Upper lobe of right lung (tissue), 1 donor: ENCODE data around the gene PIP4K2A. TPM values are rescaled to one million over a fixed set of nuclear protein-coding genes. Genes with fewer than 3 reads are reported as not detected.
"Not testable (repeated sequence)": the region's sequence is repeated elsewhere in the genome, so short reads cannot be mapped to it uniquely, and the experiment has no call there.

Experiments used
- ATAC-seq: fragments of 200-7000 bp; cut with Tn5 transposase; one replicate; pipeline ENCODE4 v1.9.1; 2020; ENCODE audit warnings: mild to moderate bottlenecking, moderate library complexity
- DNase-seq: peaks from one replicate; pipeline ENCODE4 v3.0.0-alpha.2; 2020
- H3K27ac ChIP-seq: fragments of 200-600 bp; one replicate; pipeline ENCODE4 v1.8.0; 2022
- H3K27me3 ChIP-seq: fragments of 200-600 bp; one replicate; pipeline ENCODE4 v1.8.0; 2022; ENCODE audit warnings: mild to moderate bottlenecking
- H3K36me3 ChIP-seq: fragments of 200-600 bp; one replicate; pipeline ENCODE4 v1.8.0; 2022
- H3K4me1 ChIP-seq: fragments of 200-600 bp; one replicate; pipeline ENCODE4 v1.8.0; 2022
- H3K4me3 ChIP-seq: fragments of 200-600 bp; one replicate; pipeline ENCODE4 v1.8.0; 2022; ENCODE audit warnings: mild to moderate bottlenecking
- H3K9me3 ChIP-seq: fragments of 200-600 bp; one replicate; pipeline ENCODE4 v1.8.0; 2022
- intact Hi-C: fragments of 100-400 bp; cut with DNase I; formaldehyde crosslinking; loops from one replicate; pipeline ENCODE4 v1.11.0; 2022
- total RNA-seq: library from RNA; stranded (reverse); fragmentation: NEBNext Ultra II Directional; extraction: Animal tissue kit (Norgen Biotek cat#: 25700); gene quantifications from one replicate; pipeline ENCODE4 v1.2.1, GENCODE V29; 2021
- TF ChIP-seq, protein P1 (sequence below): fragments of 200-600 bp; IDR thresholded peaks from one replicate; pipeline ENCODE4 v1.8.0; 2022; ENCODE audit warnings: antibody characterized with exemption
- donor health status: DM: no; HTN: yes; CAD: no; lungs with severe emphysema.

PIP4K2A gene
- total RNA-seq, 1 donor from 2014 or later: 61.2 TPM

DNA sequence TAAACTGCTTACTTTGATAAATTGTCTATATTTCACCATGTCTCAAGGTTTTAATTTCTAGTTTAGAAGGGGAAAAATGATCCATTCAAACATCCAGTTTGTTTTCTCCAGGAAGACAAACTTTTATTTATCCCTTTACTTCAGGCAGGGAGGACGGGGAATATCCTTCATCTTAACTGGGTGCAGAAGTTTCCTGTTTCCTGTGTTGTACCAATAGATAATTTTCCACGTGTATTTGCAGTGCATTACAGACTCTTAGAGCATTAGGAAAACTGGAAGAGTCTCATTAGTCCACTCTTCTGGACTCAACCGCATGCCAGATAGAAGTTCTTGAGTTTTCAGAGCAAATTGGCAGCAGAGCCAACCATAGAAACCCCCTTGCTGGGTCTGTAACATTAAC, 39.4 kb upstream of the PIP4K2A start:
- intact Hi-C loops: no loop called here
- Histone ChIP-seq H3K4me3 (no peak overlapping the region), H3K27ac (no peak overlapping the region), H3K36me3 (no peaks in the 10 kb centered on the region), H3K27me3 (no peaks in the 10 kb centered on the region), H3K4me1 (no peaks in the 10 kb centered on the region), H3K9me3 (no peaks in the 10 kb centered on the region)
- TF ChIP-seq, protein P1, sequence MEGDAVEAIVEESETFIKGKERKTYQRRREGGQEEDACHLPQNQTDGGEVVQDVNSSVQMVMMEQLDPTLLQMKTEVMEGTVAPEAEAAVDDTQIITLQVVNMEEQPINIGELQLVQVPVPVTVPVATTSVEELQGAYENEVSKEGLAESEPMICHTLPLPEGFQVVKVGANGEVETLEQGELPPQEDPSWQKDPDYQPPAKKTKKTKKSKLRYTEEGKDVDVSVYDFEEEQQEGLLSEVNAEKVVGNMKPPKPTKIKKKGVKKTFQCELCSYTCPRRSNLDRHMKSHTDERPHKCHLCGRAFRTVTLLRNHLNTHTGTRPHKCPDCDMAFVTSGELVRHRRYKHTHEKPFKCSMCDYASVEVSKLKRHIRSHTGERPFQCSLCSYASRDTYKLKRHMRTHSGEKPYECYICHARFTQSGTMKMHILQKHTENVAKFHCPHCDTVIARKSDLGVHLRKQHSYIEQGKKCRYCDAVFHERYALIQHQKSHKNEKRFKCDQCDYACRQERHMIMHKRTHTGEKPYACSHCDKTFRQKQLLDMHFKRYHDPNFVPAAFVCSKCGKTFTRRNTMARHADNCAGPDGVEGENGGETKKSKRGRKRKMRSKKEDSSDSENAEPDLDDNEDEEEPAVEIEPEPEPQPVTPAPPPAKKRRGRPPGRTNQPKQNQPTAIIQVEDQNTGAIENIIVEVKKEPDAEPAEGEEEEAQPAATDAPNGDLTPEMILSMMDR: no peak
- DNase-seq (no peak), ATAC-seq (no peak)

DNA sequence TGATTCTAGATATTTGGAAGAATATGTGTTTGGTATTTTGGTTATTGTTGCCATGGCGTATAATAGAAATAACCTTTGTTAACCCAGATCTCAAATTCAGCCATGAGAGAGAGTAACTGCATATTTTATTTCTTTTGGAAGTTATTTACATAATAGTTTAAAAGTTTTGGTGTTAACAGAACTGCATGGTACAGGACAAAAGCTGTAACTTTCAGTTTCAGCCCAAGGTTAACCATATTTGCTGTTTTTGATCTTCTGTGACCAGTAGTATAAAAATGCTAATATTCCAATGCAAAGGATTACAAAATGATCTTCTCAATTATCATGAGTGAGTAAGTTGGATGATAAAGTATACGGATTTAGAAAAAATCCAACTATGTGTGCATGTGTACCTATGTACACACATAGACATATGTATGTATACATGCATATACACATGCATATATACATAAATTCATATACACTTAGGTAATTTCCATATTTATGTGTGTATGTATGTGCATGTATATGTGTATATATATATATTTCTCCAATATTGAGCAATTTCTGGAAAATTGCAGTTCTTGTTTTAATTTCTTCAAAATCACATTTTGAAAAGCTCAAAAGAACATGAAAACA, 38.0 kb upstream of the PIP4K2A start:
- no peak overlapping the region for H3K27ac ChIP-seq
- no peak for ATAC-seq
- no peaks in the 10 kb centered on the region for H3K36me3 ChIP-seq
- no peak for DNase-seq
- no peaks in the 10 kb centered on the region for H3K4me1 ChIP-seq
- no peaks in the 10 kb centered on the region for H3K9me3 ChIP-seq
- TF ChIP-seq, protein P1: no peak
- H3K4me3 ChIP-seq: no peak overlapping the region
- intact Hi-C loops: no loop called here
- no peaks in the 10 kb centered on the region for H3K27me3 ChIP-seq

DNA sequence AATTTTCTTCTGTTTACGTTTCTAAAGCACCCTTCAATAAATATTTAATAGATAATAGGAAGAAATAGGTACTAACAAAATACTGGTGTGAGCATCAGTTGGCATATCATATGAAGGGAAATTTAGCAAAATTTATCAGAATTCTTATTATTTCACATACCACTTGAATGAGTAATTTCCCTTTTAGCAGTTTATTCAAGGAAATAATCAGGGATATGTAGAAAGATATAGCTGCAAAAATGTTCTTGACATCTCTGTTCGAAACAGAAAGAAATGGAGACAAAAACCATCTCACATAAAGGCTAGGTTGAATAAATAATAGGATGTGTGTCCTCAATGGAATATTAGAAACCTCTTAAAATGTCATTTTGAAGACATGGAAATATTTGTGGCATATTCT, 35.8 kb upstream of the PIP4K2A start:
- intact Hi-C loops: no loop called here
- no peaks in the 10 kb centered on the region for H3K9me3 ChIP-seq
- no peaks in the 10 kb centered on the region for H3K4me1 ChIP-seq
- H3K27me3 ChIP-seq: no peaks in the 10 kb centered on the region
- TF ChIP-seq, protein P1: no peak
- no peak overlapping the region for H3K27ac ChIP-seq
- no peak overlapping the region for H3K4me3 ChIP-seq
- no peak for ATAC-seq
- no peaks in the 10 kb centered on the region for H3K36me3 ChIP-seq
- no peak for DNase-seq

DNA sequence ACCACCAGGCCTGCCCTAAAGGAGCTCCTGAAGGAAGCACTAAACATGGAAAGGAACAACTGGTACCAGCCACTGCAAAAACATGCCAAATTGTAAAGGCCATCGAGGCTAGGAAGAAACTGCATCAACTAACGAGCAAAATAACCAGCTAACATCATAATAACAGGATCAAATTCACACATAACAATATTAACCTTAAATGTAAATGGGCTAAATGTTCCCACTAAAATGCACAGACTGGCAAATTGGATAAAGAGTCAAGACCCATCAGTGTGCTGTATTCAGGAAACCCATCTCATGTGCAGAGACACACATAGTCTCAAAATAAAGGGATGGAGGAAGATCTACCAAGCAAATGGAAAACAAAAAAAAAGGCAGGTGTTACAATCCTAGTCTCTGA, 30.5 kb upstream of the PIP4K2A start:
- ATAC-seq, intact Hi-C loops, DNase-seq, H3K4me1 ChIP-seq, H3K27ac ChIP-seq, H3K27me3 ChIP-seq, H3K9me3 ChIP-seq, H3K36me3 ChIP-seq, H3K4me3 ChIP-seq: not testable (repeated sequence)

DNA sequence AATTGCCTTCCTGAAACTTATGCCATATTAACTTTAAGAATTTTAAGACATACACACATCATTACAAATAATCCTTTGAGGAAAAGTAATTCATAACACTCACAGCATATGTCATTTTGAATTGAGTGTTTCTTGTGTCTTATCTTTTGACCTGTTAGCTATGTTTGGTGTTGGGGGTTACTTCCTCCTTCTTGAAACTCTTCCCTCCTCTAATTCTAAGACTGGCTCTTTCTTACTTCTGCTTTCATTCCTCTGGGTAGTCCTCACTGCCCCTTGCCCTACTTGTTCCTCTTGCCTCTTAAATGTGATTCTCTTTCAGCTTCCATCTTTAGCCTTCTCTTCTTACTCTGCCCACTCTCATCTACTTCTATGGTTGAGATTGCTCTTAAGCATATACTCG, 28.3 kb upstream of the PIP4K2A start:
- no peaks in the 10 kb centered on the region for H3K27me3 ChIP-seq
- intact Hi-C loops: no loop called here
- H3K9me3 ChIP-seq: no peaks in the 10 kb centered on the region
- H3K27ac ChIP-seq: no peak overlapping the region
- no peak overlapping the region for H3K4me3 ChIP-seq
- no peaks in the 10 kb centered on the region for H3K4me1 ChIP-seq
- ATAC-seq: peak; percentile 88
- DNase-seq: no peak
- TF ChIP-seq, protein P1: no peak
- no peaks in the 10 kb centered on the region for H3K36me3 ChIP-seq

DNA sequence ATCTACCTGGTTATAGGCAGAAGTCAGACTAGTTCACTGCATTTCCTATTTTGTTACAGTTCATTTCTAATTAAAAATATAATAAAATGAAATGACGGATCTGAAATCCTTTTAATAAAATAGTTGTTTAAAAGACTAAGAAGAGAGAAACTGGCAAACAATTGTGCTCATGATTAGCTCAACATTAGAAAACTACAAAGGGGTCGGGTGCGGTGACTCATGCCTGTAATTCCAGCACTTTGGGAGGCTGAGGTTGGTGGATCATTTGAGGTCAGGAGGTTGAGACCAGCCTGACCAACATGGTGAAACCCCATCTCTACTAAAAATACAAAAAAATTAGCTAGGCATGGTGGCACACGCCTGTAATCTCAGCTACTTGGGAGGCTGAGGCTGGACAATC, 27.3 kb upstream of the PIP4K2A start:
- H3K4me3 ChIP-seq, H3K4me1 ChIP-seq, DNase-seq, H3K36me3 ChIP-seq, intact Hi-C loops, H3K9me3 ChIP-seq, H3K27ac ChIP-seq, H3K27me3 ChIP-seq, ATAC-seq: not testable (repeated sequence)

DNA sequence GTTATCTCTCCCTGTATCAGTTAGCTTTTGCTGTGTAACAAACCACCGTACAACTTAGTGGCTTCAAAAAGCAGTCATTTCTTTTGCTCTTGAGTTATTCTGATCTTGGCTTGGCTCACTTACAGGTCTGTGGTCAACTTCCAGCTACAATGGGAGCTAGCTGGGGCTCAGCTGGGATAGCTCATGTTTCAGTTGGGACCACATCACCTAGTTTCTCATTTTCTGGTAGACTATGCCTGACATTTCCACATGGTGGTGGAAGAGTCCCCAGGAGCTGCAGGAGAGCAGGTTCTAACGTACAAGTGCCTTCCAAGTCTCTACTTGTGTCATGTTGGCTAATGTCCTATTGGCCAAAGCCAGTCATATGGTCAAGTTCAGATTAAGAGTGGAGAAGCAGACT, 25.8 kb upstream of the PIP4K2A start:
- Histone ChIP-seq H3K4me1 (no peaks in the 10 kb centered on the region), H3K4me3 (no peak overlapping the region), H3K36me3 (no peaks in the 10 kb centered on the region), H3K9me3 (no peaks in the 10 kb centered on the region), H3K27me3 (no peaks in the 10 kb centered on the region), H3K27ac (no peak overlapping the region)
- DNase-seq (no peak), ATAC-seq (no peak)
- TF ChIP-seq, protein P1: no peak
- intact Hi-C loops: no loop called here
